ENCODE measurements around the gene ARPC4. TPM values are rescaled to one million over a fixed set of nuclear protein-coding genes. Genes with fewer than 3 reads are reported as not detected.

Gene ARPC4
- total RNA-seq, 1 donor from 2014 or later: 129 TPM

DNA sequence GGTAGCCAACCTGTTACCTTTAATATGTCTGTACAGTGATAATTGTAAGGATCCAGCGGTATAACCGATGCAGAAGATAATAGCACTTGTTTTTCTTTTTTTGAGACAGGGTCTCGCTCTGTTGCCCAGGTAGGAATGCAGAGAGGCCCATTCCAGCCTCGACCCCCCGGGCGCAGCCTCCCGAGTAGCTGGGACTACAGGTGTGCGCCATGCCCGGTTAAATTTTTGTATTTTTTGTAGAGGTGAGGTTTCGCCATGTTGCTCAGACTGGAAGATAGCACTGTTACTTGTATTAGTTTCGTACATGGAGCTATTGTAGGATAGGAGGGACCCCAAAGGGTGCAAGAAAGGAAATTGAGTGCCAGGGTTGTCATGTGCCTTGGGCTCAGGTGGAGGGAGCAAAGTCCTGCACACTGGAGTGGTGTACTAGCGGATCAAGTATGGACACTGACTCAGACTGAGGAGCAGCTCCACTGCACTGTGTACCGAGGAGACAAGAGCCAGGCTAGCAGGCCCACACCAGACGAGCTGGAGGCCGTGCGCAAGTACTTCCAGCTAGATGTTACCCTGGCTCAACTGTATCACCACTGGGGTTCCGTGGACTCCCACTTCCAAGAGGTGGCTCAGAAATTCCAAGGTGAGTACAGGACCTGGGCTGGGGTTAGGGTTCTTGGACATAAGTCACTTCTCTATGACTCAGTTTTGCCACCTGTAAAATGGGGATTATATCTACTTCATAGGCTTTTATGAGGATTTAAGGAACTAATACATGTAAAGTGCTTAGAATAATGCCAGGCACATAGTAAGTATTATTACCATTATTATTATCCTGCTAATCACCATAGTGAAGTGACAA is 42.1 kb upstream of the ARPC4 start:
- Mint-ChIP-seq H3K4me1 (ENCODE audit: low read depth) (peaks cover 15% of the 10 kb centered on the region), H3K4me3 (ENCODE audit: low read depth) (peak overlapping the region; percentile 96), H3K27me3 (no peaks in the 10 kb centered on the region), H3K36me3 (ENCODE audit: insufficient read depth) (peaks cover 12% of the 10 kb centered on the region), H3K9me3 (ENCODE audit: low read depth) (no peaks in the 10 kb centered on the region), H3K27ac (peak overlapping the region; percentile 98)
- TF ChIP-seq CTCF (IDR thresholded peaks at IDR 0.05; ENCODE audit: unreplicated experiment): no peak
- DNase-seq (ENCODE audit: low spot score, unreplicated experiment): no peak

DNA sequence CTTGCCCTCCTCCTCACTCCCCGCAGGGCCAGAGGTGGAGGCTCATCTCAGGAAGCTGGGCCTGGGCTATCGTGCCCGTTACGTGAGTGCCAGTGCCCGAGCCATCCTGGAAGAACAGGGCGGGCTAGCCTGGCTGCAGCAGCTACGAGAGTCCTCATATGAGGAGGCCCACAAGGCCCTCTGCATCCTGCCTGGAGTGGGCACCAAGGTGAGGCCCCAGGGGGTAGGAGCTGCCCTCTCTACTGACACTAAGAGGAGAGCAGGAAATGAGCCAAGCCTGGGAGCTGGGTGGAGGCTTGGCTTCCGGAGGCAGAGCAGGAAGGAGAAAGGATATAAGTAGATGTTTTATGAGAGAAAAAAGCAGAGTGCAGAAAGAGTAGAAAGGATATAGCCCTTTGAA is 38.2 kb upstream of the ARPC4 start:
- peaks cover 17% of the 10 kb centered on the region for H3K36me3 Mint-ChIP-seq (ENCODE audit: insufficient read depth)
- no peaks in the 10 kb centered on the region for H3K27me3 Mint-ChIP-seq
- DNase-seq (ENCODE audit: low spot score, unreplicated experiment): no peak
- no peak overlapping the region for H3K4me3 Mint-ChIP-seq (ENCODE audit: low read depth)
- no peak overlapping the region for H3K27ac Mint-ChIP-seq
- no peaks in the 10 kb centered on the region for H3K9me3 Mint-ChIP-seq (ENCODE audit: low read depth)
- TF ChIP-seq CTCF (IDR thresholded peaks at IDR 0.05; ENCODE audit: unreplicated experiment): no peak
- H3K4me1 Mint-ChIP-seq (ENCODE audit: low read depth): peaks cover 9% of the 10 kb centered on the region

DNA sequence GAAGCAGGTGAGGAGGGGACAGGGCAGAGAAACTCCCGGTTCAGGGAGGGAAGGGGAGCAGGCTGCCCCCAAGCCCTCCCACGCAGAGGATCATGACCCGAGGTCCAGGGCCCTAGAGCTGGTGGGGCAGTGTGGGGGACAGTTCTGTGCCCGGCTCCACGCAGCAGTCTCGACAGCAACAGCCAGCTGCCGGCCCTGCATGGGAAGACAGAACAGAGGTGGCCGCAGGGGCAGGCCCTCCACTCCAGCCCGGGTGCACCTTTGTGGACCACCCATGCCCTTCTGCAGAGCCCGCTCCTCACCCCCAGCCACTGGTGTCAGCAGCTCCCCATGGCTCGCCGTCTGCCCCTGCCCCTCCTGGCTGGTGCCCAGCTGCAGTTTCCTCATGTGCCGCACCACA is 35.5 kb upstream of the ARPC4 start:
- Mint-ChIP-seq H3K9me3 (ENCODE audit: low read depth) (no peaks in the 10 kb centered on the region), H3K27ac (no peak overlapping the region), H3K27me3 (no peaks in the 10 kb centered on the region), H3K4me1 (ENCODE audit: low read depth) (no peaks in the 10 kb centered on the region), H3K36me3 (ENCODE audit: insufficient read depth) (peaks cover 22% of the 10 kb centered on the region), H3K4me3 (ENCODE audit: low read depth) (no peak overlapping the region)
- DNase-seq (ENCODE audit: low spot score, unreplicated experiment): no peak
- no peak for TF ChIP-seq CTCF (IDR thresholded peaks at IDR 0.05; ENCODE audit: unreplicated experiment)

DNA sequence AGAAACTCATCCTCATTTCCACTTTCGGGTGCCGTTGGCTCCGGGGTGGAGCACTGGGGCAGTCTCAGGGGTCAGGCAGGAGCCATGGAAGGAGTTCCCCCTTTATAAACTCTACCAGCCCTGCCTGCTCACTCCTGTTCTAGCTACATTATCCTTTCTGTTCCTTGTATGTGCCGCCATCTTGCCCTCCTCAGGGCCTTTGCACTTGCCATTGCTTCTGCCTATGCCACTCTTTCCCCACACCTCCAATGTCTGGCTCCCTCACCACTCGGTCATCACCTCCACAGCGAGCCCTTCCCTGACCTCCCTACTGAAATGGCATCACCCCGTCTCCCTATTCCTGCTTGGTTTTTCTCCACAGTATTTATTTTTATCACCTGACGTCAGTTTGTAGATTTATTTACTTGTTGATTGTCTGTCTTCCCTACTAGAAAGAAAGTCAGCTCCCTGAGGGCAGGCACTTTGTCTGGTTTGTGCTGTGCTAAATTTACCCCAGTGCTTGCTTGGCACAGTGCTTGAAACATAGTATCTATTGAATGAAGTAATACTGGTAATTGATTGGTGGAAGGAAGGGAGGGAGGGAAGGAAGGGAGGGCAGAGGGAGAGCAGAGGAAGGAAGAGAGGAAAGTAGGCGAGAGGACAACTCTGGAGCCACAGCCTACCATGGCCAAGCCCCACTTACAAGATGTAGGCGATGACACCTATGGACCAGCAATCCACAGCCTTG is 31.9 kb upstream of the ARPC4 start:
- no peak for TF ChIP-seq CTCF (IDR thresholded peaks at IDR 0.05; ENCODE audit: unreplicated experiment)
- DNase-seq (ENCODE audit: low spot score, unreplicated experiment): no peak
- Mint-ChIP-seq H3K4me1 (ENCODE audit: low read depth) (no peaks in the 10 kb centered on the region), H3K27ac (no peak overlapping the region), H3K27me3 (no peaks in the 10 kb centered on the region), H3K9me3 (ENCODE audit: low read depth) (no peaks in the 10 kb centered on the region), H3K36me3 (ENCODE audit: insufficient read depth) (peaks cover 20% of the 10 kb centered on the region), H3K4me3 (ENCODE audit: low read depth) (no peak overlapping the region)

DNA sequence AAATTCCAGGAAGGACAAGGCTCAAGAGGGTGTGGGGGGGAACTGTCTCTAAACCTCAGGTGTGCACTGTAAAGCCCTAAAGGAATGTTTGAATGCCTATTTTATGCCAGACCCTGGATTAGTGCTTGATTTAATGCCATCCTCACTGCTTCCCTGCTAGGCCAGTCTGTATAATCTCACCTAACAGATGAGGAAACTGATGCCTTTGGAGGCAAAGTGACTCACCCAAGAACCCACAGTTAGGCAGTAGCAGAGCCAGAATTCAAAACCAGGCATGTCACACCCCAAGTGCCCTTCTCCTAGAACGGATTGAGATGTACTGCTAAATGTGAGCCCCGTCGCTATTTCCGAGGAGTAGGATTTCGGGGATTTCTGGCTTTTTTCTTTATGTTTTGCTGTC is 31.0 kb upstream of the ARPC4 start:
- Mint-ChIP-seq H3K4me3 (ENCODE audit: low read depth) (no peak overlapping the region), H3K36me3 (ENCODE audit: insufficient read depth) (peaks cover 20% of the 10 kb centered on the region), H3K27me3 (no peaks in the 10 kb centered on the region), H3K9me3 (ENCODE audit: low read depth) (no peaks in the 10 kb centered on the region), H3K4me1 (ENCODE audit: low read depth) (no peaks in the 10 kb centered on the region), H3K27ac (no peak overlapping the region)
- DNase-seq (ENCODE audit: low spot score, unreplicated experiment): no peak
- no peak for TF ChIP-seq CTCF (IDR thresholded peaks at IDR 0.05; ENCODE audit: unreplicated experiment)
